Loucy (cell line): ENCODE data around the gene ANKS3.

ENCODE experiments used
- H2AFZ ChIP-seq: fragments of 200-600 bp; sonication (generic); 2 replicates; pipeline ENCODE4 v1.6.0; 2016; ENCODE audit warnings: antibody characterized with exemption, mild to moderate bottlenecking, low read length, moderate library complexity
- H3F3A ChIP-seq: fragments of 200-600 bp; 2 replicates; pipeline ENCODE4 v1.6.0; 2016; ENCODE audit warnings: antibody characterized with exemption, low read depth, mild to moderate bottlenecking
- H3K27me3 ChIP-seq: fragments of 200-600 bp; sonication (generic); 2 replicates; pipeline ENCODE4 v1.6.1; 2014; ENCODE audit warnings: low read length, mild to moderate bottlenecking; ENCODE audit not compliant: insufficient read depth, poor library complexity, severe bottlenecking
- H3K36me3 ChIP-seq: fragments of 200-600 bp; sonication (generic); 2 replicates; pipeline ENCODE4 v1.6.1; 2016; ENCODE audit warnings: low read length; ENCODE audit not compliant: insufficient read depth
- H3K4me1 ChIP-seq: fragments of 200-600 bp; sonication (generic); 2 replicates; pipeline ENCODE4 v1.5.1; 2014; ENCODE audit warnings: low read length, mild to moderate bottlenecking; ENCODE audit not compliant: insufficient read depth, poor library complexity, severe bottlenecking
- H3K4me2 ChIP-seq: fragments of 200-600 bp; sonication (generic); 2 replicates; pipeline ENCODE4 v1.6.0; 2014; ENCODE audit warnings: antibody characterized with exemption, low read length, low read depth, mild to moderate bottlenecking; ENCODE audit not compliant: poor library complexity, severe bottlenecking
- H3K4me3 ChIP-seq: fragments of 200-600 bp; sonication (generic); 2 replicates; pipeline ENCODE4 v1.5.1; 2014; ENCODE audit warnings: low read length, mild to moderate bottlenecking, mixed read lengths; ENCODE audit not compliant: poor library complexity, severe bottlenecking
- H3K79me2 ChIP-seq: fragments of 200-600 bp; sonication (generic); 2 replicates; pipeline ENCODE4 v1.6.1; 2014; ENCODE audit warnings: low read length; ENCODE audit not compliant: insufficient read depth
- H3K9ac ChIP-seq: fragments of 200-600 bp; sonication (generic); 2 replicates; pipeline ENCODE4 v1.6.0; 2014; ENCODE audit warnings: mild to moderate bottlenecking, low read depth, low read length, moderate library complexity; ENCODE audit not compliant: poor library complexity, severe bottlenecking
- H3K9me2 ChIP-seq: fragments of 200-600 bp; sonication (generic); replicated peaks from 2 replicates; pipeline ENCODE4 v1.6.1; 2016; ENCODE audit warnings: low read depth, low read length, mixed read lengths
- H3K9me3 ChIP-seq: fragments of 200-600 bp; sonication (generic); 2 replicates; pipeline ENCODE4 v1.6.1; 2014; ENCODE audit warnings: mild to moderate bottlenecking, antibody characterized with exemption, low read length, low read depth; ENCODE audit not compliant: insufficient read depth
- H4K20me1 ChIP-seq: fragments of 200-600 bp; sonication (generic); 2 replicates; pipeline ENCODE4 v1.6.0; 2014; ENCODE audit warnings: antibody characterized with exemption, low read length, mild to moderate bottlenecking; ENCODE audit not compliant: insufficient read depth, poor library complexity, severe bottlenecking
- EZH2phosphoT487 ChIP-seq: fragments of 200-600 bp; IDR thresholded peaks from 2 replicates; pipeline ENCODE4 v1.6.1; 2018; ENCODE audit warnings: antibody characterized with exemption, mild to moderate bottlenecking, moderate library complexity, borderline replicate concordance
- TF ChIP-seq, protein P1 (sequence below): fragments of 200-600 bp; sonication (generic); conservative IDR thresholded peaks from 2 replicates; pipeline ENCODE4 v1.5.1; 2014; ENCODE audit warnings: mild to moderate bottlenecking, antibody characterized with exemption, low read length

ANKS3 gene

GRCh38 chr16:4769306-4769638, 35.2 kb upstream of the ANKS3 start:
- H3K27me3 ChIP-seq = no peaks in the 10 kb centered on the region
- H3K4me3 ChIP-seq = no peak overlapping the region
- H3K36me3 ChIP-seq = no peaks in the 10 kb centered on the region
- no peak for TF ChIP-seq EZH2phosphoT487
- TF ChIP-seq, protein P1, sequence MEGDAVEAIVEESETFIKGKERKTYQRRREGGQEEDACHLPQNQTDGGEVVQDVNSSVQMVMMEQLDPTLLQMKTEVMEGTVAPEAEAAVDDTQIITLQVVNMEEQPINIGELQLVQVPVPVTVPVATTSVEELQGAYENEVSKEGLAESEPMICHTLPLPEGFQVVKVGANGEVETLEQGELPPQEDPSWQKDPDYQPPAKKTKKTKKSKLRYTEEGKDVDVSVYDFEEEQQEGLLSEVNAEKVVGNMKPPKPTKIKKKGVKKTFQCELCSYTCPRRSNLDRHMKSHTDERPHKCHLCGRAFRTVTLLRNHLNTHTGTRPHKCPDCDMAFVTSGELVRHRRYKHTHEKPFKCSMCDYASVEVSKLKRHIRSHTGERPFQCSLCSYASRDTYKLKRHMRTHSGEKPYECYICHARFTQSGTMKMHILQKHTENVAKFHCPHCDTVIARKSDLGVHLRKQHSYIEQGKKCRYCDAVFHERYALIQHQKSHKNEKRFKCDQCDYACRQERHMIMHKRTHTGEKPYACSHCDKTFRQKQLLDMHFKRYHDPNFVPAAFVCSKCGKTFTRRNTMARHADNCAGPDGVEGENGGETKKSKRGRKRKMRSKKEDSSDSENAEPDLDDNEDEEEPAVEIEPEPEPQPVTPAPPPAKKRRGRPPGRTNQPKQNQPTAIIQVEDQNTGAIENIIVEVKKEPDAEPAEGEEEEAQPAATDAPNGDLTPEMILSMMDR = no peak
- no peak overlapping the region for H3K9ac ChIP-seq
- no peak overlapping the region for H3K4me2 ChIP-seq
- H2AFZ ChIP-seq = 0 out of 2 replicates have a peak overlapping the region, but pooled peaks have one; percentile 27
- H3K4me1 ChIP-seq = no peaks in the 10 kb centered on the region
- no peaks in the 10 kb centered on the region for H3F3A ChIP-seq
- no peaks in the 10 kb centered on the region for H3K9me2 ChIP-seq
- no peaks in the 10 kb centered on the region for H4K20me1 ChIP-seq
- H3K9me3 ChIP-seq = no peaks in the 10 kb centered on the region
- H3K79me2 ChIP-seq = peaks cover 14% of the 10 kb centered on the region

GRCh38 chr16:4768549-4769305, 34.7 kb upstream of the ANKS3 start:
- no peaks in the 10 kb centered on the region for H3K27me3 ChIP-seq
- H3K9me2 ChIP-seq = no peaks in the 10 kb centered on the region
- H3K4me3 ChIP-seq = peak overlapping the region; percentile 40
- no peaks in the 10 kb centered on the region for H3K9me3 ChIP-seq
- H4K20me1 ChIP-seq = no peaks in the 10 kb centered on the region
- no peaks in the 10 kb centered on the region for H3F3A ChIP-seq
- 0 out of 2 replicates have a peak overlapping the region, but pooled peaks have one; percentile 36 for H2AFZ ChIP-seq
- H3K4me2 ChIP-seq = peak overlapping the region; percentile 16
- no peak overlapping the region for H3K9ac ChIP-seq
- no peaks in the 10 kb centered on the region for H3K36me3 ChIP-seq
- H3K79me2 ChIP-seq = peaks cover 14% of the 10 kb centered on the region
- no peaks in the 10 kb centered on the region for H3K4me1 ChIP-seq
- TF ChIP-seq, protein P1 = no peak
- no peak for TF ChIP-seq EZH2phosphoT487

- Histone ChIP-seq H4K20me1 (no peaks in the 10 kb centered on the region), H3K9ac (no peak overlapping the region), H3K4me2 (peak overlapping the region; percentile 16), H3K79me2 (peaks cover 14% of the 10 kb centered on the region), H3K36me3 (no peaks in the 10 kb centered on the region), H3K4me3 (peak overlapping the region; percentile 40), H2AFZ (0 out of 2 replicates have a peak overlapping the region, but pooled peaks have one; percentile 36), H3K9me2 (no peaks in the 10 kb centered on the region), H3K9me3 (no peaks in the 10 kb centered on the region), H3K4me1 (no peaks in the 10 kb centered on the region), H3K27me3 (no peaks in the 10 kb centered on the region), H3F3A (no peaks in the 10 kb centered on the region)
- TF ChIP-seq, protein P1 = no peak
- no peak for TF ChIP-seq EZH2phosphoT487
Observed at GRCh38 chr16:4767872-4768548, 33.9 kb upstream of the ANKS3 start.
